ENCODE data around the gene C3orf38. TPM values are rescaled to one million over a fixed set of nuclear protein-coding genes. Genes with fewer than 3 reads are reported as not detected.

Gene C3orf38
- polyA plus RNA-seq, 3 donors, result 9.1 to 25.4 (median 24.9) TPM

GRCh38 chr3:88137836-88138235 is 11.9 kb upstream of the C3orf38 start:
- Histone ChIP-seq H3K27me3 (ENCODE audit: control insufficient read depth in 2 of 2, insufficient read depth in 2 of 2, low read length in 2 of 2) (no peaks in the 10 kb centered on the region), H3K27ac (ENCODE audit: low read depth in 1 of 2, low read length in 2 of 2) (no peak overlapping the region), H2AFZ (ENCODE audit: insufficient read depth, low read depth, low read length, poor library complexity, severe bottlenecking) (no peak overlapping the region), H3K36me3 (replicated peaks in 1 of 2; ENCODE audit: control insufficient read depth in 1 of 2, insufficient read depth in 2 of 2, low read length in 2 of 2) (peaks cover 66 to 96% of the 10 kb centered on the region in 2 donors), H3K9ac (ENCODE audit: insufficient read depth, low read length, poor library complexity, severe bottlenecking) (no peak overlapping the region), H3K79me2 (ENCODE audit: insufficient read depth, low read length) (peaks cover 5% of the 10 kb centered on the region), H3K4me2 (replicated peaks; ENCODE audit: extremely low read depth, low read length, poor library complexity, severe bottlenecking) (no peak overlapping the region), H3K4me1 (ENCODE audit: control insufficient read depth in 1 of 2, insufficient read depth in 2 of 2, low read length in 2 of 2) (no peaks in the 10 kb centered on the region), H4K20me1 (ENCODE audit: insufficient read depth, low read length) (no peaks in the 10 kb centered on the region), H3K9me3 (replicated peaks in 1 of 2; ENCODE audit: control insufficient read depth in 1 of 2, insufficient read depth in 1 of 2, low read length in 2 of 2) (no peaks in the 10 kb centered on the region), H3K4me3 (replicated peaks in 1 of 3; ENCODE audit: low read depth in 2 of 3, low read length in 3 of 3) (no peak overlapping the region)
- peaks cover 53 to 68% of the 10 kb centered on the region in 2 donors for H3K36me3 Mint-ChIP-seq
- no peaks in the 10 kb centered on the region for H3K27me3 Mint-ChIP-seq (ENCODE audit: low read depth in 3 of 3)
- TF ChIP-seq CTCF (IDR thresholded peaks at IDR 0.05), result no peak
- H3K27ac Mint-ChIP-seq, result no peak overlapping the region
- no CpG with 5 or more reads among the region's 1 CpG for WGBS (ENCODE audit: insufficient coverage)
- no peaks in the 10 kb centered on the region for H3K9me3 Mint-ChIP-seq
- H3K4me3 Mint-ChIP-seq, result no peak overlapping the region
- no peak for DNase-seq
- no peaks in the 10 kb centered on the region for H3K4me1 Mint-ChIP-seq
- intact Hi-C loops (cut with micrococcal nuclease), result no loop called here

GRCh38 chr3:88141458-88142083 is 8.2 kb upstream of the C3orf38 start:
- Mint-ChIP-seq H3K36me3 (peaks cover 38 to 50% of the 10 kb centered on the region in 2 donors), H3K4me3 (no peak overlapping the region), H3K27ac (no peak overlapping the region), H3K4me1 (no peaks in the 10 kb centered on the region), H3K27me3 (ENCODE audit: low read depth in 3 of 3) (no peaks in the 10 kb centered on the region), H3K9me3 (no peaks in the 10 kb centered on the region)
- Histone ChIP-seq H3K9ac (ENCODE audit: insufficient read depth, low read length, poor library complexity, severe bottlenecking) (no peak overlapping the region), H3K4me1 (ENCODE audit: control insufficient read depth in 1 of 2, insufficient read depth in 2 of 2, low read length in 2 of 2) (no peaks in the 10 kb centered on the region), H3K27me3 (ENCODE audit: control insufficient read depth in 2 of 2, insufficient read depth in 2 of 2, low read length in 2 of 2) (no peaks in the 10 kb centered on the region), H3K9me3 (replicated peaks in 1 of 2; ENCODE audit: control insufficient read depth in 1 of 2, insufficient read depth in 1 of 2, low read length in 2 of 2) (no peaks in the 10 kb centered on the region), H3K36me3 (replicated peaks in 1 of 2; ENCODE audit: control insufficient read depth in 1 of 2, insufficient read depth in 2 of 2, low read length in 2 of 2) (peaks cover 47 to 60% of the 10 kb centered on the region in 2 donors), H3K4me3 (replicated peaks in 1 of 3; ENCODE audit: low read depth in 2 of 3, low read length in 3 of 3) (no peak overlapping the region), H4K20me1 (ENCODE audit: insufficient read depth, low read length) (no peaks in the 10 kb centered on the region), H2AFZ (ENCODE audit: insufficient read depth, low read depth, low read length, poor library complexity, severe bottlenecking) (no peak overlapping the region), H3K27ac (ENCODE audit: low read depth in 1 of 2, low read length in 2 of 2) (no peak overlapping the region), H3K79me2 (ENCODE audit: insufficient read depth, low read length) (peaks cover 5% of the 10 kb centered on the region), H3K4me2 (replicated peaks; ENCODE audit: extremely low read depth, low read length, poor library complexity, severe bottlenecking) (no peak overlapping the region)
- no peak for DNase-seq
- TF ChIP-seq CTCF (IDR thresholded peaks at IDR 0.05), result no peak
- intact Hi-C loops (cut with micrococcal nuclease), result no loop called here
- 67% methylated on average over 3 of the region's 4 CpGs for WGBS (ENCODE audit: insufficient coverage)

All from CD14-positive monocyte (primary cell).